Measurements from ENCODE around the gene IRF2BP1.

Gene IRF2BP1, protein sequence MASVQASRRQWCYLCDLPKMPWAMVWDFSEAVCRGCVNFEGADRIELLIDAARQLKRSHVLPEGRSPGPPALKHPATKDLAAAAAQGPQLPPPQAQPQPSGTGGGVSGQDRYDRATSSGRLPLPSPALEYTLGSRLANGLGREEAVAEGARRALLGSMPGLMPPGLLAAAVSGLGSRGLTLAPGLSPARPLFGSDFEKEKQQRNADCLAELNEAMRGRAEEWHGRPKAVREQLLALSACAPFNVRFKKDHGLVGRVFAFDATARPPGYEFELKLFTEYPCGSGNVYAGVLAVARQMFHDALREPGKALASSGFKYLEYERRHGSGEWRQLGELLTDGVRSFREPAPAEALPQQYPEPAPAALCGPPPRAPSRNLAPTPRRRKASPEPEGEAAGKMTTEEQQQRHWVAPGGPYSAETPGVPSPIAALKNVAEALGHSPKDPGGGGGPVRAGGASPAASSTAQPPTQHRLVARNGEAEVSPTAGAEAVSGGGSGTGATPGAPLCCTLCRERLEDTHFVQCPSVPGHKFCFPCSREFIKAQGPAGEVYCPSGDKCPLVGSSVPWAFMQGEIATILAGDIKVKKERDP

DNA sequence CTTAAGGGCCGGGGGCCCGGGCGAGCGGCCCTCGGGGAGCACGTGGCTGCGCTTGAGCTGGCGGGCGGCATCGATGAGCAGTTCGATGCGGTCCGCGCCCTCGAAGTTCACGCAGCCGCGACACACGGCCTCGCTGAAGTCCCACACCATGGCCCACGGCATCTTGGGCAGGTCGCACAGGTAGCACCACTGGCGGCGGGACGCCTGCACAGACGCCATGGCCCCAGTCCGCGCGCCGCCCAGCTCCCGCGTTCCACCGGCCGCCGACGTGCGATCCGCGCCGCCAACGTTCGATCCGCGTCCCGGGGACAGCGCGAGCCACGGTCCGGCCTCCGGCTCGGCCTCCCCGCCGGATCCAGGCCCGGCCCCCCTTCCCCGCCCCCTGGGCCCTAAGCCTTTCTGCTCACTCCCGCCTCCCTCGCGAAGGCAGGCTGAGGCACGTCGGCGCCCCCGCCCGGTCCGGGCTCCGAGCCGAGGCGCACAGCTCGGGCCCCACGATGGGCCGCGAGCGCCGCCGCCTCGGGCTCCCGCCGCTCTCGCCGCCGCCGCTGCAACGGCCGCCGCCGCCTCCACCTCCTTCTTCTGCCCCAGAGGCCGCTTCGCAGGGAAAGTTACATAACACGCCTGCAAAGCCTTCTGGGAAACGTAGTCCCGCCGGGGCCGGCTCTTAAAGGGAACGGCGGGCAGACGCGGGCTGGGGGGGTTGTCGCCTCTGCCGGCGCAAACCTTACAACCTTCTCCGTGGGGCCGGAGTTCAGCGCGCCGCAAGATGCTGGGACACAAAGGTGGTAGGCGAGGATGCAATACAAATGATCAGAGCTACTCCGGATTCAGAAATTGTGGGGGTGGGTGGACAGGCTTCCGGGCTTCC, at the start of gene IRF2BP1:
IRF2BP1 (minus strand) TSS at position 586 of the 871 bp plus-strand sequence; CDS start at position 219, 367 bp downstream.
- peak; percentile 59 for DNase-seq (ENCODE audit: low read depth)

DNA sequence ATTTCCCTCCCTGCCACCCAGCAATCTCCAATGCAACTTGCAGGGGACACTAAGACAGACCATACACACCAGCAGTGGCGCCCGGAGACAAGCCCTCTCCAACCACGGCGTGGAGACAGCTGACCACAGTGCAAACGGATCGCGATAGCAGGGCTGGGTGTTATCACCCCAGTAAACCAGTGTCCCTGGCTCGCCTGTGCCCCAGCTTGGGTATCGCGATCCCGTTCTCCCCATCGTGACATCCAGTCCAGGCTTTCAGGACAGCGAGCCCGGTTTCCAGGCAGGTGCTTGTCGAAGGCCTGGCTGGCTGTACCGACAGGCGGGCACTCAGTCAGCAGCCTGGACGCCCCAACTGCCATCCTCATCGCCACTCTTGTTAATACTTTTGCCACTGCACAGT, 49.3 kb upstream of the IRF2BP1 start:
- DNase-seq (ENCODE audit: low read depth): no peak

DNA sequence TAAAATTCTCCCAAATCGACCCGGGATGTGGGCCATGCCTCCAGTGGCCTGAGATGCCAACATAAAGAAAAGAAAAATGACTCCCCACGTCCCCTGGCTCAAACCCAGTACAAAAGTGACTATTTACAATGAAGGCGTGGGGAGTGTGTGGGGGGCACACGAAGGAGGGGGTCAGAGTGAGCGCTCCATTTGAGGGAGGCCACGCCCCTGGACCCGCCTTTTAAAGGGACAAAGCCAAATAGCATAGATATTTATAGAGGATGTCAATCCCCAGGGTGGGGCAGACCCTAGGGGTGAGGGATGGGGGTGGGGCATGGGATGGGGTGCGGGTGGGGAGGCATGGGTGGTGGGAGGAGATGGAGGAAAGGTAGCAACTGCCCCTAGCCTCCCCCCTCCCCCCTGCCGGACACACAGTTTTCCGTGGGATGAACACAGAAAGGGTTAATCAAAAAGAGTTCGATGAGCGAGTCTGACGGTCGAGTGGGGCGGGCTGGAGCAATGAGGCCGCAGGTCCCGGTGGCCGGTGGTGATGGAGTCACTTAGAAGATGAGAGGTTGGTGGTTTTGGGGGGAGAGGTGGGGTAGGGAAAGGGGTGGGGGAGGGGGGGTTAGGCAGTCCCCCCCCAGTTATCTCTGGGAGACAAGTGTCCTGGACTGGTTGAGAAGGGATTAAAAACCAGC, 48.8 kb upstream of the IRF2BP1 start:
- no peak for DNase-seq (ENCODE audit: low read depth)

GRCh38 chr19:45933759-45934158, 47.8 kb upstream of the IRF2BP1 start:
- no peak for DNase-seq (ENCODE audit: low read depth)

- no peak for DNase-seq (ENCODE audit: low read depth)
Observed at GRCh38 chr19:45931055-45931454, 45.1 kb upstream of the IRF2BP1 start.

DNA sequence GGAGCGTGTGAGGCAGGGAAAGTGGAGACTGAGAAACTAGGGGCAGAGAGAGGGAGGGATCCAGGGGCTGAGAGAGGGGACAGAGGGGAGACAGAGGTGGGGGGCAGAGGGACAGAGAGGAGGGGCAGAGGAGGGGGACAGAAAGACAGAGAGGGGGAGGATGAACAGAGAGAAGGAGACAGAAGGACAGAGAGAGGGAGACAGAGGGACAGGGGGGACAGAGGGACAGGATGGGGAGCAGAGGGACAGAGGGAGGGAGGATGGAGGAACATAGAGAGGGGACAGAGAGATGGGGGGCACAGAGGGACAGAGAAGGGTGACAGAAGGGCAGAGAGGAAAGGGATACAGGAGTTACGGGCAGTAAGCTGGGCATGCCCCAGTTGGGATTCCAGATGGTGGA, 43.3 kb upstream of the IRF2BP1 start:
- no peak for DNase-seq (ENCODE audit: low read depth)

GRCh38 chr19:45927565-45928261, 41.8 kb upstream of the IRF2BP1 start:
- no peak for DNase-seq (ENCODE audit: low read depth)

GRCh38 chr19:45924891-45925447, 39.0 kb upstream of the IRF2BP1 start:
- no peak for DNase-seq (ENCODE audit: low read depth)

DNA sequence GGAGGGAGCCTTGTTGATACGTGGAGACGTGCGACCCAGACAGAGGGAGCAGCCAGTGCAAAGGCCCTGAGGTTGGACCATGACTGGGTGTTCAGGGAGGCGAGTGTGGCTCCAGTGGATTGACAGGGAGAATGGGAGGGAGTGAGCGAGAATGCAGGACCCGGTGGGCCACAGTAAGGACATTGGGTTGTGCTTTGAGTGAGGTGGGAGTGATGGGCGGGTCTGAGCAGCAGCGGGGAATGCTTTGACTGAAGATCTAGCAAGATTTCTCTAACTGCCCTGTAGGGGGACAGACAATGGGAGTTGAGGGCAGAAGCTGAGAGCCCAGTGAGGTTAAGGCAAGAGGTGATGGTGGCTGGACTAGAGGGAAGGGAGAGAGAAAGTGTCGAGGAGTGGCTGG, 36.3 kb upstream of the IRF2BP1 start:
- DNase-seq (ENCODE audit: low read depth): no peak

DNA sequence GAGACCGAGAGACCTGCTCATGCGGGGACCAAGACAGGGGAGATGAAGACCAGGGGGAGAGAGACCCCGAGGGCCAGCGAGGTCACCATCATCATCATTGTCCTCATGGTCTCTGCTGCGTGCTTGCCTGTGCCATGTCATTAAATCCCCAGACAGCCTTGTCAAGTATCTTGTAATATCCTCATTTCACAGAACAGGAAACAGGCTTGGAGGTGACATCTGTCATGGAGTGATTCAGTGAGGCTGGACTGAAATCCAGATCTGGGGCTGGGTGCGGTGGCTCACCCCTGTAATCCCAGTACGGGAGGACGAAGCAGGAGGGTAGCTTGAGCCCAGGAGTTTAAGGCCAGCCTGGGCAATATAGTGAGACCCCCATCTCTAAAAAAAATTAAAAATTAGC, 34.5 kb upstream of the IRF2BP1 start:
- no peak for DNase-seq (ENCODE audit: low read depth)

DNA sequence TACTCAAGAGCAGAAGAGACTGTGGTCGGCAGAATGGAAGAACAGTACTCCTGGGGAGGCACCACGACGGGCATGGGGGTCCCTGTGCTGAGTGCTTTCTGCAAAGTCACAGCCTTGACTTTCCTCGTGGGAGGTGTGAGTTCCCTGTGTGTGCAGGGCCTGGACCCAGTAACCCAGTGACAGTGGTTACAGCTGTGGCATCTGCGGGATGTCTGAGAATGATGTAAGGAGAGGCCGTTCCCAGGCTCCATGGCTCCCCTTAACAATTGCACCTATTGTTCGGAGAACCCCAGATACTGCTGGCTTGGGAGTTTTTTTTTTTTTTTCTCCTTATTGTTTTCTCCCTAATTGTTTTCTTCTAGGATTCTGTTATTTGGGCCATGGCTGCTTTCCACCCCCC, 33.7 kb upstream of the IRF2BP1 start:
- no peak for DNase-seq (ENCODE audit: low read depth)

GRCh38 chr19:45918721-45919120, 32.8 kb upstream of the IRF2BP1 start:
- no peak for DNase-seq (ENCODE audit: low read depth)

DNA sequence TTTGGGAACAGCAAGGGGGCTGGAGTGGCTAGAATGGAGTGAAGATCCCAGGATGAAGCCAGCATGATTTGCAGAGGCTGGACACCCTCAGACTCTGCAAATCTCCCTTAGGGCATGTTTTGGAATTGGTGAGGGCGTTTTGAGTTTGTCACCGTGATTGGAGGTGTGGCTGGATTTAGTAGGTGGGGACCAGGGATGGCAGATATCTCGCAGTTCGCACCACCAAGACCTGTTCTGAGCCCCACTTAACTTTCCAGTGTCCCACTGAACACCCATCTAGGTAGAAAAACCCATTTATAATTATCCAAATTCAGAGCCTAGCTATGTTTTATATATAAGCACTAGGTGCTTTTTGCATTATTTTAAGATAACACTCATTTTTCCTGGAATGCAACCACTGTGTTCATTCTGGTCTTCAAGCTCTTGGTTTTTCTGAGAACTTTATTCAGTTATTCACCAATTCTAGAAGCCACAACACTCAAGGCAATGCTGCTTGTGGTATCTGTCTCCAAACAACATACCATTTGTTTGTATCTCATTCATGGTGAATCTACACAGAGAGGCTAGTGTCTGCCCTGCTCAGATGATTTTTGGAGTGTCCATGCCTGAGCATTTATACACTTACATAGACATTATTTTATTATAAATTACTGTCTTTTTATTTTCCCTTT, 31.6 kb upstream of the IRF2BP1 start:
- no peak for DNase-seq (ENCODE audit: low read depth)

- no peak for DNase-seq (ENCODE audit: low read depth)
Observed at GRCh38 chr19:45913874-45914830, 28.2 kb upstream of the IRF2BP1 start, which contains the start of gene NANOS2. NANOS2 (minus strand) TSS chr19:45914778; CDS start chr19:45914693, 85 bp downstream.

DNA sequence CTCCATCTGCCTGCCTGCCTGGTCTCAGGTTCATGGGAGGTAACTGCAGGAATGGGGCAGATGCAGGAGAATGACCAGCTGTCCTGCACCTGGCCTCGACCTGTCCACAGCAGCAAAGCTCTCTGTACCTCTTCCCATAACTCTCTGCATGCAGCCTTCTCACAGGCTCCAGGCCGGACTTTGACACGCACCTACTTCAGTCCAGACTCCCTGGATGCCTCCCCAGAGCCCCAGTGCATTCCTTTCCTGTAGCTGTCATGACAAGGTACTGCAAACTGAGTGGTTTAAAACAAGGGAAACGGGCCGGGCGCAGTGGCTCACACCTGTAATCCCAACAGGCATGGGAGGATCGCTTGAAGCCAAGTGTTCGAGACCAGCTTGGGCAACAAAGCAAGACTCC, 25.4 kb upstream of the IRF2BP1 start:
- no peak for DNase-seq (ENCODE audit: low read depth)

DNA sequence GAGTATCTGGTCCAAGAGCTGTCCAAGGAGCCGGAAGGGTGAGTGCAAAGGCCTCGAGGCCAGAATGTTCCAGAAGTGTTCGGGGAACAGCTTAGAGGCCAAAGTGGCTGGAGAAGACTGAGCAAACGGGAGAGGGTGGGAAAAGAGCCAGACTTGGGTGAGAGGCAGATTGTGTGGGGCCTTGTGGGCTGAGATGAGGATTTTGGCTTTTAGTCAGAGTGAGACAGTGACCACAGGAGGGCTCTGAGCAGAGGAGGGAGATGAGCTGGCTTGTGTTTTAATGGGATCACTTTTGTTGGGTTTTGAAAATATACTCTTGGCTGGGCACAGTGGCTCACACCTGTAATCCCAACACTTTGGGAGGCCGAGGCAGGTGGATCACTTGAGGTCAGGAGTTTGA, 23.0 kb upstream of the IRF2BP1 start:
- no peak for DNase-seq (ENCODE audit: low read depth)

- no peak for DNase-seq (ENCODE audit: low read depth)
Observed at GRCh38 chr19:45906221-45906620, 20.3 kb upstream of the IRF2BP1 start.

- no peak for DNase-seq (ENCODE audit: low read depth)
Observed at GRCh38 chr19:45905011-45905410, 19.1 kb upstream of the IRF2BP1 start.
